Measurements from ENCODE around the gene CBL.
A peak's percentile ranks its signal among the peaks of the same experiment; 100 is the strongest.
"Not testable (repeated sequence)": the region's sequence is repeated elsewhere in the genome, so short reads cannot be mapped to it uniquely, and the experiment has no call there.

The CBL gene

DNA sequence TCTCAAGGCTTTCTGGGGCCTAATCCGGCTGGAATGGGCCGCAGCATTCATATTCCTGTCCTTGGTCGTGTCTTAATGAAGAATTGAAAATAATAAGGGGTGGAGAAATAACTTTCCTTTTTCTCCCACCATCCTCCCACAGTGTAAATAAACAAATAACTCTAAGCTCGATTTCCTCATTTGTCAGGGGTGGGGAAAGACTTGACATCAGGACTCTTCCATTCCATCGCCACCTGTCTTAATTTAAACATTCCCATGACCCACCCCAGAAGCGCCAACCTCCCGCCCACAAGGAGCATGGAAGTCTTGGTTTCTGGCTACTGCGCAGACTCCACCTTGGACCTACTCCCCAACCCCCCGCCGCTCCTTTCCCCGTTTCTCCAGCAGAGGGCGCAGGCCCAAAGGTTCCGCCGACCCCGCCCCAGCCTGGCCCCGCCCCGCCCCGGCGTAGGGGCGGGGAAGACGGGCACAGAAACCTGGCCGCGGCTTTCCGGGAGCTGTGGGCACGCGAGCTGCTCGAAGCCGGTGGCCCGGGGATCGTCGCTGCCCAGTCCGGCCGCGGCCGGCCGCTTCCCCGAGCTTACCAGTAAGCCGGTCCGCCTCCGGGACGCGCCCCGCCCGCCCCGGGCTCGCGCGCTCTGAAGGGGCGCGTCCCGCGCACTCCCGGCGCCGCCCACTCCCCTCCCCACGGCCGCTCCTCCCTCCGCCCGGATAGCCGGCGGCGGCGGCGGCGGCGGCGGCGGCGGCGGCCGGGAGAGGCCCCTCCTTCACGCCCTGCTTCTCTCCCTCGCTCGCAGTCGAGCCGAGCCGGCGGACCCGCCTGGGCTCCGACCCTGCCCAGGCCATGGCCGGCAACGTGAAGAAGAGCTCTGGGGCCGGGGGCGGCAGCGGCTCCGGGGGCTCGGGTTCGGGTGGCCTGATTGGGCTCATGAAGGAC is at the start of gene CBL:
Gene CBL, plus strand, starts transcription at position 766 of the 937 bp plus-strand sequence. Its CDS starts 79 bp downstream, at position 845.
- DNase-seq: peak; percentile 99

DNA sequence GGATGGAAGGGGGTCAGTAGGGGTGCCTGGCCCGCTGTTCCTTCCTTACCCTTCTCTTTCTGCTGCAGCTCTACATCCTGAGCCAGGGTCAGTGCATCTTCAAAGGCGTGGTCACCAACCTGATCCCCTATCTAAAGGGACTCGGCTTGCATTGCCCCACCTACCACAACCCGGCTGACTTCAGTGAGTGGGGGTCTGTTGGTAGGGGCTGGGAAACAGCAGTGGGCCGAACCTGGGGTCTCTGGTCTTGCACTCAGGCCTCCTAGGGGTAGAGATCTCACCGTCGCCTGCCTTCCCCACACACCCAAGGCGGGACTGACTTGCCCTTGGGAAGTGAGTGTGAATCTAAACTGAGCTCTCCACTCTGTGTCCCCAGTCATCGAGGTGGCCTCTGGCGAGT is 49.6 kb upstream of the CBL start:
- DNase-seq: no peak

DNA sequence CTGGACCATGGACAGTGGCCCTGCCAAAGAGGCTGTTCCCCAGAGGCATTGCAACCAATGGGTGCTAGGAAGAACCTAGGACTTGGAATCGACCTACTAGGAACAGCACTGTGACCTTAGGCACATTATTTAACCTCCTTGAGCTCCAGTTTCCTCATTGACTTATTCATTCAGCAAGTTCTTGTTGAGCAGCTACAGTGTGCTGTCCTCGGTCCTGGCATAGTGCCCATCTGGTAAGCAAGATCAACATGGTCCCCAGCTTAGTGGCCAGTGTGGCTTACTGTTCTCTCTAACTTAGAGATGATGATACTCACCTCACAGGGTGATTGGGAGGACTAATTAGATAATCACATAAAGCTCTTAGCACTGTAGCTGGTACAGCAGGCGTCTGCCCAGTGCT is 49.1 kb upstream of the CBL start:
- DNase-seq: no peak

DNA sequence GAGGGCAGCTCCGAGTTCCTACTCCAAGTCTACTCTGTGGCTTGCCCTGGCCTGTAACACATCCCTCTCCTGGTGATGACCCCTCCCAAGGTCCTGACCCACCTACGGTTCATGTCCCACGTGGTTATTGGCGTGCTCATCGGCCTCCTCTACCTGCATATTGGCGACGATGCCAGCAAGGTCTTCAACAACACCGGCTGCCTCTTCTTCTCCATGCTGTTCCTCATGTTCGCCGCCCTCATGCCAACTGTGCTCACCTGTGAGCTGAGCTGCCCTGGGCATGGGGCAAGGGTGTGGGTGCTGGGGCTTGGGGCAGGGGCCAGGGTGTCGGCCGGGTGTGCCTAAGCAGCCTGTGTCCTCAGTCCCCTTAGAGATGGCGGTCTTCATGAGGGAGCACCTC is 47.7 kb upstream of the CBL start:
- DNase-seq: no peak

DNA sequence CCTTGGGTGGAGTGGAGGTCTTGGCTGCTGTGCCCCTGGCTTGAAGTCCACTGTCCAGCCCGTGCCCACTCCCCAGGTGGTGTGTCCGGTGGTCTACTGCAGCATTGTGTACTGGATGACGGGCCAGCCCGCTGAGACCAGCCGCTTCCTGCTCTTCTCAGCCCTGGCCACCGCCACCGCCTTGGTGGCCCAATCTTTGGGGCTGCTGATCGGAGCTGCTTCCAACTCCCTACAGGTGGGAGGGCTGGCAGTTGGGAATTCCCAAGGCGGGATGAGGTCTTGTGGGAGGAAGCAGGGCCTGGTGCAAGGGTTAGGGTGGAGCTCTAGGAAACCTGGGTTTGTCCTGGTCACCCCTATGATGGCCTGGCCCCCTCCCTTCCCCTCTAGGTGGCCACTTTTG is 46.0 kb upstream of the CBL start:
- DNase-seq: no peak

DNA sequence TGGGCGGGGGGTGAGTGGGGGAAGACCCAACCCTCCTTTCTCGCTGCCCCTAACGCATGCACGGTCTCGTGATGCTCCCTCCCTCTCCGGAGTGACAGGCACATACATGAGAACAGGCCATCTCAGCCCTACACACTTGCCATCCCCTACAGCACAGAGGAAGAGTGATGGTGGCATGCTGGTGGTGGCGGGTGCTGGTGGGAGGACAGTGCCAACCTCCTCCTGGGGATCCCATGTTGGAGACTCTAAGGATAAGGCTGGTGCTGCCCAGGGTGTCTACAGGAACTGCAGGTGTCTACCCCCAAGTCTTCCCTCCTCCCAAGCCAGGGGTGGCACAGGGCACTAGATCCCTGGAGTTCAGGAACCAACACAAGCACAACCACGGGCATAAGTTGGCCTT is 44.3 kb upstream of the CBL start:
- no peak for DNase-seq

DNA sequence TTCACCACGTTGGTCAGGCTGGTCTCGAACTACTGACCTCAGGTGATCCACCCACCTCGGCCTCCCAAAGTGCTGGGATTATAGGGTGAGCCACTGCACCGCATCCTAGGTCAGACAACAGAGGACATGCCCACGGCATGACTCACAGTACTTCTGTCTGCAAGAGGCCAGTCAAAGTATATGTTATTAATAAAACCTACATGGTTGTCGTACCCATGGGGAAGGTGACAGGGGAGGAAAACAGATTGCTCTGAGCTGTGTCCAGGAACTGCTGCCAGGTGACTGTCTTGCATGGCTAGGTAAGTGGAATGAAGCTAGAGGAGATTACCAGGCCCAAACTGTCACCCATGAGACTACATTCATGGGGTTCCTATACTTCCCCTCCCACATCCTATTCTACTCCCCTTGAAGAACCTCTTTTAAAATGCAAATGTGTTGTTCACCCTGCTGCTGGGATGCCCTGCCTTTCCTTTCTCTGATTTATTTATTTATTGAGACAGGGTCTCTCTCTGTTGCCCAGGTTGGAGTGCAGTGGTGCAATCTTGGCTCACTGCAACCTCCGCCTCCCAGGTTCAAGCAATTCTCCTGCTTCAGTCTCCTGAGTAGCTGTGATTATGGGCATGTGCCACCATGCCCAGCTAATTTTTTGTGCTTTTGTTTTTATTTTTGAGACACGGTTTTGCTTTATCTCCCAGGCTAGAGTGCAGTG is 39.6 kb upstream of the CBL start:
- no peak for DNase-seq

DNA sequence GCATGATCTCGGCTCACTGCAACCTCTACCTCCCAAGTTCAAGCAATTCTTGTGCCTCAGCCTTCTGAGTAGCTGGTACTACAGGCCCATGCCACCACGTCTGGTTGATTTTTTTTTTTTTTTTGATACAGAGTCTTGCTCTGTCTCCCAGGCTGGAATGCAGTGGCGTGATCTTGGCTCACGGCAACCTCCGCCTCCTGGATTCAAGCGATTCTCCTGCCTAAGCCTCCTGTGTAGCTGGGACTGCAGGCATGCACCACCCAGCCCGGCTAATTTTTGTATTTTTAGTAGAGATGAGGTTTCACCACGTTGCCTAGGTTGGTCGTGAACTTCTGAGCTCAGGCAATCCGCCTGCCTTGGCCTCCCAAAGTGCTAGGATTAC is 39.1 kb upstream of the CBL start:
- DNase-seq: not testable (repeated sequence)

DNA sequence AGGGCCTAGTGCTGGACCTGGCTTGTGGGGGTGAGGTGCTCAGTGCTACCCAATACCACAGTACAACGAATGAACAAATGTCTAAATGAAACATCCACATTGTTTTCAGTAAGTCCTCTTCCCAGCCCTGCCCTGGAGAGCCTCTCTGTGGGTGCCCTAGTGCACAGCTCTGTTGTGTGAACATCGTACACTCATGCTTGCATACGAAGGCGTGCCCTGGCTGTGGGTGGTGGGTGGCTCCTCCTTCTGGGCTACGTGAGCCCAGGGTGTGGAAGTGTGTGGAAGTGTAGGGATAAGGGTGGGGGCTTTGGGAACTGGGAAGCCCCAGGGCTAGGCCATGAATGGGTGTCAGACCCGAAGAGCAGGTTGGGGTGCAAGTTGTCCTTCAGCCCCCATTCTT is 38.2 kb upstream of the CBL start:
- no peak for DNase-seq

DNA sequence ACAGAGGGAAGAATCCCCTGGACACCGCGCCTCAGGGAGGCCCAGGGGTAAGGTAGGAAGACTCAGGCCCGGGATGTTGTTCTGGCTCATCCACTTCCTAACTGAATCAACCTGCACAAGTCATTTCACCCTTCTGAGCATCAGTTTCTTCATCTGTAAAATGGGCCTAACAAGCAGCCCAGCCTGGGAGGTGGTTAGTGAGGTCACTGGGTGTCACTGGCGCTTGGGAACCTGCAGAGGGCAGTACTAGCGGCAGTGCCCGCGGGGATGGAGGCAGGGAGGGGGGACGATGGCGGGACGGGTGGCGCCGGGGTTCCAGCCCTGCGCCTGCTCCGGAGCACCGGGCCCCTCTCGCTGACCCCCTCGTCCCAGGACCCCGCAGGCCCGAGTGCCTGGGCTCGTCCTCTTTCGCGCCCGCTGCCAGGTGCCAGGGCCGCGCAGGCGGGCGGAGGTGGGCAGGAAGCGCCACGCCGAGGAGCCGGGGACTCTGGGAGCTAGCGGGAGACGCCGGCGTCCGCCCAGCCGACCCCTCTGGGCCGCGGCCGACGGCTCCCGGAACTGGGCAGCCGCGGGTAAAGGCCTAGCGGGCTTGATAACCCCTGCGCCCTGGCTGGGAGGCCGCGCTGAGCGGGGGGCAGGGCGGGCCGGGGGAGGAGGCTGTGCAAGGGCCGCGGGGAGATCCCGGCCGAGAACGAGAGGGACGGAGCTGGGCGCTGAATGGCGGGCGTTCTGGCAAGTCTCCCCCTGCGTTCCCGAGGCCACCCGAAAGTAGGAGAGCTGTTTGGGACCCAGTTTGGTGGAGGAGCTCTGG is 37.5 kb upstream of the CBL start, which contains the start of gene NLRX1:
Gene NLRX1, plus strand, starts transcription at position 255 of the 811 bp plus-strand sequence. CDS start 2,679 bp downstream, outside the sequence.
- DNase-seq: peak; percentile 89

DNA sequence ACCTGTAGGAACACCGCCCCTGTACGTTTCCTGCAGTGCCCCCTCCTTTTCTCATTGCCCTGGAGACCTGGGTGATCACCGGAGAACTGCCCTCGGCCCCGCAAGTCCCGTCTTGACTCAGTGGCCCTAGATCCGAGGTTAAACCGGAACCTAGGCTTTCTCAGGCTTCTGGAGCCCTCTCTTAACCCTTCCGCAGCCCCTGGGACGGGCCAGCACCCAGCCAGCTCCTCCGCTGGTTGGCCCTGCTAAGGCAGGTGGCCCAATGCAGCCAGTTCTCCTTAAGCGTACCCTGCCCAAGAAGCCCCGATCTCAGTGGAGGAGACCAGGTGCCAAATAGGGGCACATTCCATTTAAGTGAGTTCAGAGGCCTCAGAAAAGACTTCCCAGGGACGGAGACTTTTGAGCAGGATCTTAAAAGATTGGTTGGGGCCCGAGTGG is 36.8 kb upstream of the CBL start:
- peak; percentile 64 for DNase-seq

DNA sequence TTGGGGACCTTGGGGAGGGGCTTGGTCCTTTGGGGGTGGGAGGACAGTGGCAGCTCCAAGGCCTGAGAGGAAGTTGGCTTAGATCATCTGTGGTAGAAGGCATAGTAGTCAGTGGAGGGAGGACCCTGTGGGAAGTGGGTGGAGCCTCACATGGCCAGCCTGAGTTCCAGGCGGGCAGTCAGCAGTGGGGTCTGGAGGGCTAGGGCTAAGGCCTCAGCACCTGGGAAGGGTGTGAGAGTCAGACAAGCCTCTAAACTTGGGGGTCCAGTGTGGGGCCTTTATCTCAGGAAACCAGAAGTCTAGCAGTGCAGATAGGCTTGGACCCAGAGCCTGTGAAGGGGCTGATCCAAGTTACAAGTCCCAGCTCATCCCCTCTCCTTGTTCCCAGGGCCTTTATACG is 33.6 kb upstream of the CBL start:
- no peak for DNase-seq

DNA sequence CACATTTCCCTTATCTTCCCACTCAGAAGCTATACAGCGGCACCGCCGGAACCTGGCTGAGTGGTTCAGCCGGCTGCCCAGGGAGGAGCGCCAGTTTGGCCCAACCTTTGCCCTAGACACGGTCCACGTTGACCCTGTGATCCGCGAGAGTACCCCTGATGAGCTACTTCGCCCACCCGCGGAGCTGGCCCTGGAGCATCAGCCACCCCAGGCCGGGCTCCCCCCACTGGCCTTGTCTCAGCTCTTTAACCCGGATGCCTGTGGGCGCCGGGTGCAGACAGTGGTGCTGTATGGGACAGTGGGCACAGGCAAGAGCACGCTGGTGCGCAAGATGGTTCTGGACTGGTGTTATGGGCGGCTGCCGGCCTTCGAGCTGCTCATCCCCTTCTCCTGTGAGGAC is 32.7 kb upstream of the CBL start:
- no peak for DNase-seq

DNA sequence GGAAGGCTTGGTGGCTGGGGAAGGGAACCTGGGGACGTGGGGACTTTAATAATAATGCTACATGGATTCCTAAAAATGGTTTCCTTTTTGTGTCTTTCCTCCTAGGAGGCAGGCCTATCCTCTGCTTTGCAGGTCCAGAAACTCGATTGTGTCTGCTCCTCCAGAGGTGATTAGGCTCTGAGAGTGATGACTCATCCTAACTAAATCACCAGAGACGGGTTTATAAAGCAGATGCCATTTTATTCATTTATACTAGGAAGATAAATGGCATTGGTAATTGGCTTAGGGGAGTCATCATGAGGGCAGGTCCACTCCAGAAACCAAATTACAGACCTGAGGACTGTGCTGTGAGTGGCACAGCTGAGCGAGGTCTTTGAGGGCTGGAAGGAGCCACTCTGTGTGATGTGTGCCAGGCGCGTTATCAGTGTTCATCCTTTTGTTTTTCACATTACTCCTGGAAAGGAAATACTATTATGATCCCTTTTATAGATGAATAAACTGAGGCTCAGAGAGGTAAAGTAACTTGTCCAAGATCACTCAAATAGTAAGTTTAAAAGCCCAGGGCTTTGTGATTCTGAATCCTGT is 30.6 kb upstream of the CBL start:
- no peak for DNase-seq

DNA sequence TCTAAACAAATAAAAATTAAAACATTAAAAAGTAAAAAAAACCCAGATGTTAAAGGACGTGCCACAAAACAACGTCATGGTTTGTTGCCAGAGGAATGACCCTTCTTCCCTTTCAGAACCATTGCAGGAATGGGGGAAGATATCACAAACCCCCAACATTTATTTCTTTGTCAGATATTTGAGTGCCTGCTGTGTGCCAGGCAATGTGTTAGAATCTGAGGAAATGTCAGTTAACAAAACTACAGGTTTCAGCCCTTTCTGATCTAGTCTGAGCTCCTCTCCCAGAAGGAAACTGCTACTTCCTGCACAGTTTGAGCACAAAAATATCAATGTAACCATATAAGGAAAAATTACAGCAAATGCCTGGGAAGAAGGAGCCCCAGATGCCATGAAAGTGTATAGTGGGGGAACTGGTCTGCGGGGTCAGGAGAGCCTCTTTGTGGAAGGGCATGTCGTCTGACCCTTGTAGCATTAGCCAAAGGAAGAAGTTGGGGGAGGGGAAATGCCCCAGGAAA is 27.9 kb upstream of the CBL start:
- no peak for DNase-seq

DNA sequence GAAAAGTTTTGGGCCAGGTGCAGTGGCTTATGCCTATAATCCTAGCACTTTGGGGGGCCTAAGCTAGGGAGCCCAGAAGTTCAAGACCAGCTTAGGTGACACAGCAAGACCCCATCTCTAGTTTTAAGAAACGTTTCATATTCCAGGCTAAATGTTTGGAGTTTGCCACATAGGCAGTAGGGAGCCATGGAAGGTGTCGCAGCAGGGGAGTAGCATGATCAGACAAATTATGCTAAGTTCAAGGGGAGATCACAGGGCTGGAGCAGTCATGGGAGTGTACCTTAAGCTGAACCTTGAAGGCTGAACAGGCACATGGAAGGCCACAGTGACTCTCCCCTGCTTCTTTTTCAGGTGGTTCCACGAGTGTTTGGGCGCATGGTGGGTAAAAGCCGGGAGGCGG is 26.8 kb upstream of the CBL start:
- DNase-seq: no peak

DNA sequence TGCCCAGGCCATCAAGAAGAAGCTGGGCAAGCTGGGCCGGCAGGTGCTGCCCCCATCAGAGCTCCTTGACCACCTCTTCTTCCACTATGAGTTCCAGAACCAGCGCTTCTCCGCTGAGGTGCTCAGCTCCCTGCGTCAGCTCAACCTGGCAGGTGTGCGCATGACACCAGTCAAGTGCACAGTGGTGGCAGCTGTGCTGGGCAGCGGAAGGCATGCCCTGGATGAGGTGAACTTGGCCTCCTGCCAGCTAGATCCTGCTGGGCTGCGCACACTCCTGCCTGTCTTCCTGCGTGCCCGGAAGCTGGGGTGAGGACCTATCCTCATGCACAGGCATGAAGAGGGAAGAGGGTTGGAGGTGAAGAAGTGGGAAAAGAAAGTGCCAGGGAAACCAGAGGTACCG is 26.2 kb upstream of the CBL start:
- DNase-seq: no peak

DNA sequence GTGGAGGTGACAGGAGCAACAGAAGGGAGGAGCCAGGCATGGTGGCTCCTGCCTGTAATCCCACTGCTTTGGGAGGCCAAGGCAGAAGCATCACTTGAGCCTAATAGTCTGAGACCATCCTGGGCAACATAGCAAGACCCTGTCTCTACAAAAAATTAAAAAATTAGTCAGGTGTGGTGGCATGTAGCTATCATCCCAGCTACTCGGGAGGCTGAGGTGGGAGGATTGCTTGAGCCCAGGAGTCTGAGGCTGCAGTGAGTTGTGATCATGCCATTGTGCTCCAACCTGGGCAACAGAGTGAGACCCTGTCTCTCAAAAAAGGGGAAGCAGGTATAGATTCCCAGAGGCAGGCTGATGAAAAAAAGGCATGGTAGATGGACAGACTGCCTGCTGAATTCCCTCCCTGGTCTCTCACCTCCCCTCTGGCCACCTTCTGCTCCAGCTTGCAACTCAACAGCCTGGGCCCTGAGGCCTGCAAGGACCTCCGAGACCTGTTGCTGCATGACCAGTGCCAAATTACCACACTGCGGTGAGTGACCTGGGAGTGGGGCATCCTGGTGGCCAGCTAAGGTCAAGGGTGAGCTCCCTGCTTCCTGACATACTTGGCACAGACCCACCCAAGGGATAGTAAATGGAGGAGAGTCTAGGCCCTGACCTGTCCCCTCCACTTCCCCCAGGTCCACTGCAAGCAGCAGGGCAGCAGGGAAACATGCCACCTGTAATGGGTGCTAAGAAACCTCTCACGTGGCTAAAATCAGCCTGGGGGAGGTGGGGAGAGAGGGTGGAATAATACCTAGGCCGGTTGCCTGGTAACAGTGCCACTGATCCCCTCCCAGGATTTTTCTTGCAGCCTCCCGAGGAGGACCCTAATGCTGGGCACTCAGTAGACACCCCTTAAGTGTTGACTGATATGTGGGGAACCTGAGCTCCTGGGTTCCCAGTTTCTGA is 25.1 kb upstream of the CBL start:
- no peak for DNase-seq

DNA sequence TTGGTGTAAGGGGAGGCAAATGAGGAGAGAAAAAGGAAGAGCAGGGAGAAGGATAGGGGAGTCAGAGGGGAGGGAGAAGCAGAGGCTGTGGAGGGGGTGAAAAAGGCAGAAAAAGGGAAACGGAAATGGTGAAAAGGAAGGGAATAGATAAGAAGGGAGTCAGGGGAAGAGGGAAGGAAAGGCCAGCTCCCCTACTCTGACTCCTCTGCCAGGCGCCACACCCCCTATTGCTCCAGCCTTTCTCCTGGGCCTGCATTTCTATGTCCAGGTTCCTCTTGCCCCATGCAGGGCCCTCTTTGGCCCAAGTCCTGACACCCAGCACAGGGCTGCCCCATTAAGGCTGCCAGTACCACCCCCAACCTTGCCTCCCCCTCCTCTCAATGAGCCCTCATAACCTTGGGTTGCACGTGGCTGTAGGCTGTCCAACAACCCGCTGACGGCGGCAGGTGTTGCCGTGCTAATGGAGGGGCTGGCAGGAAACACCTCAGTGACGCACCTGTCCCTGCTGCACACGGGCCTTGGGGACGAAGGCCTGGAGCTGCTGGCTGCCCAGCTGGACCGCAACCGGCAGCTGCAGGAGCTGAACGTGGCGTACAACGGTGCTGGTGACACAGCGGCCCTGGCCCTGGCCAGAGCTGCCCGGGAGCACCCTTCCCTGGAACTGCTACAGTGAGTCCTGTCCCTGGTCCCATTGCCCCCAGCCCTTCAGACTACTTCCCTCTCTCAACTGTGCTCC is 24.3 kb upstream of the CBL start:
- DNase-seq: no peak

DNA sequence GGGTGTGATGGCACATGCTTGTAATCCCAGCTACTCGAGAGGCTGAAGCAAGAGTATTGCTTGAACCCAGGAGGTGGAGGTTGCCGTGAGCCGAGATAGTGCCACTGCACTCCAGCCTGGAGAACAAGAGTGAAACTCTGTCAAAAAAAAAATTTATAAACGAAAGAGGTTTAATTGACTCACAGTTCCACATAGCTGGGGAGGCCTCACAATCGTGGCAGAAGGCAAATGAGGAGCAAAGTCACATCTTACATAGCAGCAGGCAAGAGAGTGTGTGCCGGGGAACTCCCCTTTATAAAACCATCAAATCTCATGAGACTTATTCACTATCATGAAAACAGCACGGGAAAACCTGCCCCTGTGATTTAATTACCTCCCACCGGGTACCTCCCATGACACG is 21.7 kb upstream of the CBL start:
- not testable (repeated sequence) for DNase-seq
